ENCODE data around the gene FXYD6. TPM values are rescaled to one million over a fixed set of nuclear protein-coding genes. Genes with fewer than 3 reads are reported as not detected.

The FXYD6 gene
- total and polyA plus RNA-seq, 2 of the 8 experiments (the other 6 are each of a cell fraction or from before 2014, with no cell fraction given) = 44.6 to 117 TPM

- TF ChIP-seq, protein P1, sequence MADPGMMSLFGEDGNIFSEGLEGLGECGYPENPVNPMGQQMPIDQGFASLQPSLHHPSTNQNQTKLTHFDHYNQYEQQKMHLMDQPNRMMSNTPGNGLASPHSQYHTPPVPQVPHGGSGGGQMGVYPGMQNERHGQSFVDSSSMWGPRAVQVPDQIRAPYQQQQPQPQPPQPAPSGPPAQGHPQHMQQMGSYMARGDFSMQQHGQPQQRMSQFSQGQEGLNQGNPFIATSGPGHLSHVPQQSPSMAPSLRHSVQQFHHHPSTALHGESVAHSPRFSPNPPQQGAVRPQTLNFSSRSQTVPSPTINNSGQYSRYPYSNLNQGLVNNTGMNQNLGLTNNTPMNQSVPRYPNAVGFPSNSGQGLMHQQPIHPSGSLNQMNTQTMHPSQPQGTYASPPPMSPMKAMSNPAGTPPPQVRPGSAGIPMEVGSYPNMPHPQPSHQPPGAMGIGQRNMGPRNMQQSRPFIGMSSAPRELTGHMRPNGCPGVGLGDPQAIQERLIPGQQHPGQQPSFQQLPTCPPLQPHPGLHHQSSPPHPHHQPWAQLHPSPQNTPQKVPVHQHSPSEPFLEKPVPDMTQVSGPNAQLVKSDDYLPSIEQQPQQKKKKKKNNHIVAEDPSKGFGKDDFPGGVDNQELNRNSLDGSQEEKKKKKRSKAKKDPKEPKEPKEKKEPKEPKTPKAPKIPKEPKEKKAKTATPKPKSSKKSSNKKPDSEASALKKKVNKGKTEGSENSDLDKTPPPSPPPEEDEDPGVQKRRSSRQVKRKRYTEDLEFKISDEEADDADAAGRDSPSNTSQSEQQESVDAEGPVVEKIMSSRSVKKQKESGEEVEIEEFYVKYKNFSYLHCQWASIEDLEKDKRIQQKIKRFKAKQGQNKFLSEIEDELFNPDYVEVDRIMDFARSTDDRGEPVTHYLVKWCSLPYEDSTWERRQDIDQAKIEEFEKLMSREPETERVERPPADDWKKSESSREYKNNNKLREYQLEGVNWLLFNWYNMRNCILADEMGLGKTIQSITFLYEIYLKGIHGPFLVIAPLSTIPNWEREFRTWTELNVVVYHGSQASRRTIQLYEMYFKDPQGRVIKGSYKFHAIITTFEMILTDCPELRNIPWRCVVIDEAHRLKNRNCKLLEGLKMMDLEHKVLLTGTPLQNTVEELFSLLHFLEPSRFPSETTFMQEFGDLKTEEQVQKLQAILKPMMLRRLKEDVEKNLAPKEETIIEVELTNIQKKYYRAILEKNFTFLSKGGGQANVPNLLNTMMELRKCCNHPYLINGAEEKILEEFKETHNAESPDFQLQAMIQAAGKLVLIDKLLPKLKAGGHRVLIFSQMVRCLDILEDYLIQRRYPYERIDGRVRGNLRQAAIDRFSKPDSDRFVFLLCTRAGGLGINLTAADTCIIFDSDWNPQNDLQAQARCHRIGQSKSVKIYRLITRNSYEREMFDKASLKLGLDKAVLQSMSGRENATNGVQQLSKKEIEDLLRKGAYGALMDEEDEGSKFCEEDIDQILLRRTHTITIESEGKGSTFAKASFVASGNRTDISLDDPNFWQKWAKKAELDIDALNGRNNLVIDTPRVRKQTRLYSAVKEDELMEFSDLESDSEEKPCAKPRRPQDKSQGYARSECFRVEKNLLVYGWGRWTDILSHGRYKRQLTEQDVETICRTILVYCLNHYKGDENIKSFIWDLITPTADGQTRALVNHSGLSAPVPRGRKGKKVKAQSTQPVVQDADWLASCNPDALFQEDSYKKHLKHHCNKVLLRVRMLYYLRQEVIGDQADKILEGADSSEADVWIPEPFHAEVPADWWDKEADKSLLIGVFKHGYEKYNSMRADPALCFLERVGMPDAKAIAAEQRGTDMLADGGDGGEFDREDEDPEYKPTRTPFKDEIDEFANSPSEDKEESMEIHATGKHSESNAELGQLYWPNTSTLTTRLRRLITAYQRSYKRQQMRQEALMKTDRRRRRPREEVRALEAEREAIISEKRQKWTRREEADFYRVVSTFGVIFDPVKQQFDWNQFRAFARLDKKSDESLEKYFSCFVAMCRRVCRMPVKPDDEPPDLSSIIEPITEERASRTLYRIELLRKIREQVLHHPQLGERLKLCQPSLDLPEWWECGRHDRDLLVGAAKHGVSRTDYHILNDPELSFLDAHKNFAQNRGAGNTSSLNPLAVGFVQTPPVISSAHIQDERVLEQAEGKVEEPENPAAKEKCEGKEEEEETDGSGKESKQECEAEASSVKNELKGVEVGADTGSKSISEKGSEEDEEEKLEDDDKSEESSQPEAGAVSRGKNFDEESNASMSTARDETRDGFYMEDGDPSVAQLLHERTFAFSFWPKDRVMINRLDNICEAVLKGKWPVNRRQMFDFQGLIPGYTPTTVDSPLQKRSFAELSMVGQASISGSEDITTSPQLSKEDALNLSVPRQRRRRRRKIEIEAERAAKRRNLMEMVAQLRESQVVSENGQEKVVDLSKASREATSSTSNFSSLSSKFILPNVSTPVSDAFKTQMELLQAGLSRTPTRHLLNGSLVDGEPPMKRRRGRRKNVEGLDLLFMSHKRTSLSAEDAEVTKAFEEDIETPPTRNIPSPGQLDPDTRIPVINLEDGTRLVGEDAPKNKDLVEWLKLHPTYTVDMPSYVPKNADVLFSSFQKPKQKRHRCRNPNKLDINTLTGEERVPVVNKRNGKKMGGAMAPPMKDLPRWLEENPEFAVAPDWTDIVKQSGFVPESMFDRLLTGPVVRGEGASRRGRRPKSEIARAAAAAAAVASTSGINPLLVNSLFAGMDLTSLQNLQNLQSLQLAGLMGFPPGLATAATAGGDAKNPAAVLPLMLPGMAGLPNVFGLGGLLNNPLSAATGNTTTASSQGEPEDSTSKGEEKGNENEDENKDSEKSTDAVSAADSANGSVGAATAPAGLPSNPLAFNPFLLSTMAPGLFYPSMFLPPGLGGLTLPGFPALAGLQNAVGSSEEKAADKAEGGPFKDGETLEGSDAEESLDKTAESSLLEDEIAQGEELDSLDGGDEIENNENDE (IDR thresholded peaks at IDR 0.05; ENCODE audit: insufficient replicate concordance, low read length) = no peak
- TF ChIP-seq YY1 (IDR thresholded peaks at IDR 0.05; ENCODE audit: low read depth, low read length) = no peak
- TF ChIP-seq RFX5 (IDR thresholded peaks at IDR 0.05; ENCODE audit: borderline replicate concordance, low read depth, low read length) = no peak
- TF ChIP-seq GABPA (IDR thresholded peaks at IDR 0.05; ENCODE audit: borderline replicate concordance, insufficient read depth, low read length) = no peak
- TF ChIP-seq CEBPB (IDR thresholded peaks at IDR 0.05; ENCODE audit: low read depth, low read length) = no peak
- no peak for TF ChIP-seq GTF2F1 (IDR thresholded peaks at IDR 0.05; ENCODE audit: borderline replicate concordance, low read depth, low read length)
- TF ChIP-seq TCF12 (IDR thresholded peaks at IDR 0.05; ENCODE audit: low read depth, low read length) = no peak
- no peak for TF ChIP-seq BACH1 (IDR thresholded peaks at IDR 0.05; ENCODE audit: low read length)
- TF ChIP-seq EZH2 (IDR thresholded peaks at IDR 0.05; ENCODE audit: low read depth, low read length, severe bottlenecking) = no peak
Observed at GRCh38 chr11:117794135-117794534, 82.3 kb downstream of the FXYD6 start (continued).
